ACHN (cell line): ENCODE data around the gene ABCA1.
"Not testable (repeated sequence)": the region's sequence is repeated elsewhere in the genome, so short reads cannot be mapped to it uniquely, and the experiment has no call there.

Source experiments
- DNase-seq: peaks from one replicate; pipeline ENCODE4 v3.0.0-alpha.2; 2015
- in situ Hi-C: cut with HindIII; loops from 2 replicates; pipeline ENCODE4 v1.10.0; 2017; ENCODE audit warnings: low sequenced_read_pairs, low pct_ligation_motif_present, low pct_unique_long_range_greater_than_20kb

Gene ABCA1

GRCh38 chr9:104787306-104788015, 140.5 kb downstream of the ABCA1 start:
- DNase-seq: no peak
- in situ Hi-C loops: no loop called here

- in situ Hi-C loops: no loop called here
- DNase-seq: no peak
These were observed 141.7 kb downstream of the ABCA1 start for GRCh38 chr9:104786293-104786692.

GRCh38 chr9:104784098-104784497, 143.9 kb downstream of the ABCA1 start:
- no peak for DNase-seq
- in situ Hi-C loops: no loop called here

- in situ Hi-C loops: no loop called here
- DNase-seq: no peak
These were observed 144.4 kb downstream of the ABCA1 start for GRCh38 chr9:104783588-104783987.

- peak; percentile 40 for DNase-seq
- in situ Hi-C loops: no loop called here
These were observed 147.1 kb downstream of the ABCA1 start for GRCh38 chr9:104780796-104781395.

- no peak for DNase-seq
- in situ Hi-C loops: no loop called here
These were observed 147.9 kb downstream of the ABCA1 start for GRCh38 chr9:104779946-104780535.

- in situ Hi-C loops: no loop called here
- DNase-seq: no peak
These were observed 148.6 kb downstream of the ABCA1 start for GRCh38 chr9:104779334-104779733.

GRCh38 chr9:104778802-104779201, 149.2 kb downstream of the ABCA1 start:
- in situ Hi-C loops: no loop called here
- DNase-seq: no peak

- in situ Hi-C loops: no loop called here
- no peak for DNase-seq
These were observed 151.2 kb downstream of the ABCA1 start for GRCh38 chr9:104776797-104777196.

GRCh38 chr9:104775976-104776375, 152.0 kb downstream of the ABCA1 start:
- in situ Hi-C loops: no loop called here
- no peak for DNase-seq

GRCh38 chr9:104775574-104775936, 152.4 kb downstream of the ABCA1 start:
- DNase-seq: no peak
- in situ Hi-C loops: no loop called here

- in situ Hi-C loops: no loop called here
- DNase-seq: no peak
These were observed 153.0 kb downstream of the ABCA1 start for GRCh38 chr9:104774831-104775573.

- in situ Hi-C loops: no loop called here
- no peak for DNase-seq
These were observed 153.8 kb downstream of the ABCA1 start for GRCh38 chr9:104774132-104774531.

GRCh38 chr9:104772714-104773510, 155.0 kb downstream of the ABCA1 start:
- in situ Hi-C loops: no loop called here
- DNase-seq: no peak

- no peak for DNase-seq
- in situ Hi-C loops: no loop called here
These were observed 158.3 kb downstream of the ABCA1 start for GRCh38 chr9:104769655-104770054.

- in situ Hi-C loops, DNase-seq: not testable (repeated sequence)
These were observed 158.9 kb downstream of the ABCA1 start for GRCh38 chr9:104769029-104769428.

GRCh38 chr9:104767507-104767906, 160.4 kb downstream of the ABCA1 start:
- DNase-seq: no peak
- in situ Hi-C loops: no loop called here

- no peak for DNase-seq
- in situ Hi-C loops: no loop called here
These were observed 161.9 kb downstream of the ABCA1 start for GRCh38 chr9:104766025-104766424.

GRCh38 chr9:104765138-104765537, 162.8 kb downstream of the ABCA1 start:
- DNase-seq: no peak
- in situ Hi-C loops: no loop called here
